Natural killer cell treated with Interleukin-12 subunit alpha and Interleukin-12 subunit beta and Interleukin-15 and Interleukin-18, amount 100 ng/mL, for 72 hours (primary cell): ENCODE measurements around the gene CSN2. TPM values are rescaled to one million over a fixed set of nuclear protein-coding genes. Genes with fewer than 3 reads are reported as not detected.
"Not testable (repeated sequence)": the region's sequence is repeated elsewhere in the genome, so short reads cannot be mapped to it uniquely, and the experiment has no call there.

Experiments
- ATAC-seq, 2 donors: fragments of 150-1000 bp; cut with Tn5 transposase in 1 of 2; sonication (Bioruptor Pico), chemical (Tn5 transposase) in 1 of 2; 2 replicates each; pipeline ENCODE4 v1.10.0; 2021
- DNase-seq: peaks from one replicate; pipeline ENCODE4 v3.0.0; 2022; ENCODE audit warnings: low spot score
- H3K27ac Mint-ChIP-seq, 2 donors: 1 replicate in 1 of 2; 2 replicates in 1 of 2; pipeline ENCODE4 v1.8.0; 2022; ENCODE audit warnings: mixed read lengths in 2 of 2, mild to moderate bottlenecking in 1 of 2, moderate library complexity in 1 of 2
- H3K27me3 Mint-ChIP-seq, 2 donors: 1 replicate in 1 of 2; 2 replicates in 1 of 2; pipeline ENCODE4 v1.8.0; 2022; ENCODE audit warnings: mixed read lengths in 2 of 2
- H3K36me3 Mint-ChIP-seq: one replicate; pipeline ENCODE4 v1.8.0; 2022; ENCODE audit warnings: mixed read lengths
- H3K4me1 Mint-ChIP-seq, 2 donors: 1 replicate in 1 of 2; 2 replicates in 1 of 2; pipeline ENCODE4 v1.8.0; 2022; ENCODE audit warnings: low read depth in 2 of 2, mixed read lengths in 2 of 2, mild to moderate bottlenecking in 1 of 2
- H3K4me3 Mint-ChIP-seq: one replicate; pipeline ENCODE4 v1.8.0; 2022; ENCODE audit warnings: mixed read lengths
- H3K9me3 Mint-ChIP-seq: 2 replicates; pipeline ENCODE4 v1.8.0; 2022; ENCODE audit warnings: mixed read lengths
- total RNA-seq, 2 donors: library from RNA; stranded (reverse); gene quantifications; one replicate each; pipeline ENCODE4 v1.2.3, GENCODE V29; 2022

The CSN2 gene
- total RNA-seq, 2 donors from 2014 or later: not detected

DNA sequence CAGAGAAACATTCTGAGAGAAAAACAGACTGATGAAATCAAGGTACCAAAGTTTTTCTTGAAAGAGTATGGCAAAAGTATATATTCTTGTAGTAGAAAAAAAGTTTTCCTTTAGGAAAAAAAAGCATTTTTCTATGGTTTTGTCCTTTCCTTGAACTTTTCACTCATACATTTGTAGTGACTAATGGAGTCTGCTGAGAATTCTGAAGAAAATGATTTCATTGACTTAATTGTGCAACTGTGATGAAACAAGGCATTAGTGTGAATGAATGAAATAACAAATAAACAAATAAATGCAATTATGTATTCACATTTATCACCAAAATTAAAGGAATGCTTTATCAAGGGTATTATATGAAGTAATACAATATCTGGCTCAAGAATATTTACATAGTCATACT, 29.0 kb downstream of the CSN2 start:
- Mint-ChIP-seq H3K36me3 (no peaks in the 10 kb centered on the region), H3K27ac (no peak overlapping the region), H3K4me3 (no peak overlapping the region), H3K4me1 (no peaks in the 10 kb centered on the region), H3K9me3 (no peaks in the 10 kb centered on the region), H3K27me3 (no peaks in the 10 kb centered on the region)
- no peak for ATAC-seq
- DNase-seq: no peak

GRCh38 chr4:69934150-69934549, 31.4 kb downstream of the CSN2 start:
- H3K9me3 Mint-ChIP-seq: no peaks in the 10 kb centered on the region
- no peak for ATAC-seq

DNA sequence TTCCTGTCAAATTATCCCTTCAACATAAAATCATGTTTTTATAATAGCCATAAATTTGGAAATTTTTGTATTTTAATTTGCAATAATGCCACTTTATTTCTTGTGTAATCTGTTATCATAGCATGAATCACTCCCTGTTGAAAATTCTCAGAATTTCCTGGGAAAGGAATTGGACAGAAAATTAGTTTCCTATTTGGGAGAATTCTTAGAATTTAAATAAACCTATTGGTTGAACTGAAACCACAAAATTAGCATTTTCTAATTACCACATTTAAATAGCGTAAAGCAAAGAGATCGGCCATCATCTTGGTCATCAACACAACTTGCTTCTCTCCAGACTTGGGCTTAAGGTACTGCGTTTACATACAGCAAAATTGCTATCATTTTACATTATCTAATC, 34.8 kb downstream of the CSN2 start, which contains the start of gene CSN1S1:
TSS of gene CSN1S1 (plus strand) at position 301 of the 400 bp plus-strand sequence. CDS start 1,488 bp downstream, outside the sequence.
- DNase-seq: no peak
- Mint-ChIP-seq H3K27me3 (no peaks in the 10 kb centered on the region), H3K4me1 (no peaks in the 10 kb centered on the region), H3K27ac (no peak within 1 kb of the TSS), H3K4me3 (no peak within 1 kb of the TSS), H3K9me3 (no peaks in the 10 kb centered on the region), H3K36me3 (no peaks in the 10 kb centered on the region)
- no peak for ATAC-seq

More at GRCh38 chr4:69934150-69934549, 31.4 kb downstream of the CSN2 start:
- Mint-ChIP-seq H3K4me1 (no peaks in the 10 kb centered on the region), H3K27ac (no peak overlapping the region), H3K36me3 (no peaks in the 10 kb centered on the region), H3K27me3 (no peaks in the 10 kb centered on the region), H3K4me3 (no peak overlapping the region)
- DNase-seq: no peak

GRCh38 chr4:69923782-69924410, 41.6 kb downstream of the CSN2 start:
- not testable (repeated sequence) for H3K4me1 Mint-ChIP-seq, H3K36me3 Mint-ChIP-seq, H3K4me3 Mint-ChIP-seq, H3K27ac Mint-ChIP-seq, H3K27me3 Mint-ChIP-seq, H3K9me3 Mint-ChIP-seq, ATAC-seq
- peak; percentile 58 for DNase-seq

DNA sequence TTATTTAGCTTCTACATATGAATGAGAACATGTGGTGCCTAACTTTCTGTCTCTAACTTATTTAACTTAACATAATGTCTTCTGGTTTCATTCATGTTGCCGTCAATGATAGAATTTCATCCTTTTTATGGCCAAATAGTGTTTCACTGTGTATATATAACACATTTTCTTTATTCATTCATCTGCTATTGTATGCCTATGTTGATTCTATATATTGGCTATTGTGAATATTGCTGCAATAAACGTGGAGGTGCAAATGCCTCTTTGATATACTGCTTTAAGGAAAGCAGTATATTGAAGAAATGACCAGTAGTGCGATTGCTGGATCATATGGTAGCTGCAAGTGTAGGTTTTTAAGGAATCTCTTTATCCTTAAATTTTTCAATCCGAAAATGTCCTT, 44.7 kb downstream of the CSN2 start:
- H3K4me3 Mint-ChIP-seq: no peak overlapping the region
- no peak overlapping the region for H3K27ac Mint-ChIP-seq
- H3K27me3 Mint-ChIP-seq: peaks cover 0 to 3% of the 10 kb centered on the region in 2 donors
- no peaks in the 10 kb centered on the region for H3K4me1 Mint-ChIP-seq
- DNase-seq (no peak), ATAC-seq (no peak)
- H3K9me3 Mint-ChIP-seq: no peaks in the 10 kb centered on the region
- H3K36me3 Mint-ChIP-seq: no peaks in the 10 kb centered on the region

DNA sequence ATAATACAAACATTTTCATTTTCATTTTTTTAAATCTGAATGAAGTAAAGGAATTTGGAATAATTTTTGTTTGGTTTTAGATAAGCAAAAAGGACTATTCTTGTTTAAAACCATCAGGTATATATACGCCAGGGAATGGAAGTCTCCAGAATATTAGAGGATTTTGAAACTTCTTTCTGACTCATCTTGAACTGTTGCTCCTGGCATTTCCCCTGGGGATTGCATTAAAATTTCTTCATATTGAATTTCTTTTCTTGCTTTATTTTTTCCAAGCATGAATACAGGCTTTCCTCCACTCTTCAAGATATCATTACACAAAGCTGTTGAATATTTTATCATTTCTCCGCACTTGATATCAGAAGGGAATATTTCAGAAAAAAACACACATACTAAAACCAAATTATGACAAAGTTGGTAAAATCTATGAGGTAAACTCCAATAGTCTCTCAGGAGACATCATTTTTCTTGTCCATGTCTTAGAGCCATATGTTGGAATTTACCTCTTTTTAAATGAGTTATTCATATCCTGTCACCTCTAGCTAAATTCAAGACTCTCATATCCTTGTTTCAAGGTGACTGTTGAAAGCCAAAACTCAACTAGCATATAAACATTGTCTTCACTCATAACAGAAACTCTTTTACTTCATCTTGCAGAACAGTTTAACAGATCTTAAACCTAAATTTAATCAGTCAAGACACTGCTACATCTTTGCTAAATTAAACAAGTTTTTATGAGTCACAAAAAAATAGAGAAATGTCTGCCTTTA, 55.3 kb downstream of the CSN2 start:
- Mint-ChIP-seq H3K27me3 (peaks cover 6 to 10% of the 10 kb centered on the region in 2 donors), H3K36me3 (no peaks in the 10 kb centered on the region), H3K9me3 (no peaks in the 10 kb centered on the region), H3K4me3 (no peak overlapping the region), H3K27ac (no peak overlapping the region), H3K4me1 (no peaks in the 10 kb centered on the region)
- DNase-seq (no peak), ATAC-seq (no peak)

GRCh38 chr4:69909195-69909594, 56.3 kb downstream of the CSN2 start:
- no peak for DNase-seq
- Mint-ChIP-seq H3K9me3 (no peaks in the 10 kb centered on the region), H3K27me3 (peaks cover 6 to 10% of the 10 kb centered on the region in 2 donors), H3K4me3 (no peak overlapping the region), H3K36me3 (no peaks in the 10 kb centered on the region), H3K27ac (no peak overlapping the region), H3K4me1 (no peaks in the 10 kb centered on the region)
- ATAC-seq: no peak

DNA sequence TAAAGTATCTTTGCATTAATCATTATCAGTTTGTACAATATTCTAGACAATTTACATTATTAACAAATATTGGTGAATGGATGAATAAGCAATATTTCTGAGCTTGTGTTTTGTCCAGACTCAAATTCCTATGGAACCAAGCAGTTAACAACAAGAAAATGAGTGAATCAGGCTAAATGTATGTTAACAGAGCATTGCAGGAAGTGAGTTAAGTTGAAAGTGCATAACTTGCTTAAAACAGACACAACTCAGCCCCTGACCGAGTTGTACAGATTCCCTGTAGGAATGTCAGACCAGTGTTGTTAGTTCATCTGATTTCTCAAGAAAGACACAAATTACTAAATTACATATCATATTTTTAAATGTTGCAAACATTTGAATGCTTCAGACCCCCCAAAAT, 58.4 kb downstream of the CSN2 start:
- no peaks in the 10 kb centered on the region for H3K36me3 Mint-ChIP-seq
- DNase-seq: no peak
- H3K4me3 Mint-ChIP-seq: no peak overlapping the region
- H3K4me1 Mint-ChIP-seq: no peaks in the 10 kb centered on the region
- peaks cover 6 to 12% of the 10 kb centered on the region in 2 donors for H3K27me3 Mint-ChIP-seq
- no peak overlapping the region for H3K27ac Mint-ChIP-seq
- H3K9me3 Mint-ChIP-seq: no peaks in the 10 kb centered on the region
- no peak for ATAC-seq

Other genes starting within 250 kb of the CSN2 start
- gene SULT1B1, start 205.1 kb downstream of the CSN2 start, total RNA-seq: 1 to 10 TPM in 1 of 2 donors, under 1 TPM in 1; 0.08 to 1.1 TPM
- gene SULT1E1, start 105.6 kb downstream of the CSN2 start, total RNA-seq: not detected
- gene CSN1S1, start 34.7 kb downstream of the CSN2 start, total RNA-seq: not detected
- gene STATH, start 30.2 kb upstream of the CSN2 start, total RNA-seq: not detected
- not detected for gene HTN3, start 62.7 kb upstream of the CSN2 start, total RNA-seq
- gene HTN1, start 84.7 kb upstream of the CSN2 start, total RNA-seq: not detected
- not detected for gene PRR27, start 188.5 kb upstream of the CSN2 start, total RNA-seq
- not detected for gene ODAM, start 230.0 kb upstream of the CSN2 start, total RNA-seq